WTC11 (cell line): ENCODE data around the gene SLC12A6. TPM values are rescaled to one million over a fixed set of nuclear protein-coding genes. Genes with fewer than 3 reads are reported as not detected.

ENCODE experiments used
- ATAC-seq: fragments of 200-7000 bp; cut with Tn5 transposase; 2 replicates; pipeline ENCODE4 v1.10.0; 2021; ENCODE audit warnings: mild to moderate bottlenecking, moderate library complexity
- CTCF ChIA-PET: fragments of 300-600 bp; sonication (Branson Sonifier 250); formaldehyde crosslinking; loops from one replicate; lab custom pipeline; 2021; ENCODE audit warnings: antibody characterized with exemption; lab: Charles Lee
- POLR2A ChIA-PET: fragments of 350-600 bp; sonication (Branson Sonifier 250); formaldehyde crosslinking; loops from one replicate; lab custom pipeline; 2021; ENCODE audit warnings: antibody characterized with exemption; lab: Charles Lee
- DNase-seq: peaks from one replicate; pipeline ENCODE4 v3.0.0; 2021; ENCODE audit warnings: low spot score
- H3K27ac Mint-ChIP-seq: 2 replicates; pipeline ENCODE4 v1.8.0; 2021; ENCODE audit warnings: mixed read lengths
- H3K27me3 Mint-ChIP-seq: 2 replicates; pipeline ENCODE4 v1.8.0; 2021; ENCODE audit warnings: low read depth, mild to moderate bottlenecking, moderate library complexity, mixed read lengths
- H3K36me3 Mint-ChIP-seq: 2 replicates; pipeline ENCODE4 v1.8.0; 2021; ENCODE audit warnings: mixed read lengths
- H3K4me1 Mint-ChIP-seq: 2 replicates; pipeline ENCODE4 v1.8.0; 2022; ENCODE audit warnings: mixed read lengths
- H3K4me3 Mint-ChIP-seq: 2 replicates; pipeline ENCODE4 v1.8.0; 2021; ENCODE audit warnings: mild to moderate bottlenecking, moderate library complexity, mixed read lengths
- H3K9me3 Mint-ChIP-seq: 2 replicates; pipeline ENCODE4 v1.8.0; 2021; ENCODE audit warnings: mixed read lengths
- FOXJ3 ChIP-seq: sonication (generic); formaldehyde crosslinking; IDR thresholded peaks from 2 replicates; pipeline ENCODE4 v1.9.0; 2021; ENCODE audit warnings: missing genetic modification reagents, mild to moderate bottlenecking, borderline replicate concordance
- HMGXB4 ChIP-seq: sonication (generic); formaldehyde crosslinking; IDR thresholded peaks from 2 replicates; pipeline ENCODE4 v1.8.1; 2023; ENCODE audit warnings: mild to moderate bottlenecking, moderate library complexity, missing genetic modification reagents
- KAT7 ChIP-seq: sonication (generic); formaldehyde crosslinking; IDR thresholded peaks from 2 replicates; pipeline ENCODE4 v1.8.1; 2023; ENCODE audit warnings: missing genetic modification reagents, mild to moderate bottlenecking, borderline replicate concordance
- SMAD4 ChIP-seq: sonication (generic); formaldehyde crosslinking; IDR thresholded peaks from 2 replicates; pipeline ENCODE4 v1.8.0; 2022; ENCODE audit warnings: mild to moderate bottlenecking, missing genetic modification reagents
- SP1 ChIP-seq: sonication (generic); formaldehyde crosslinking; conservative IDR thresholded peaks from 2 replicates; pipeline ENCODE4 v1.8.1; 2022; ENCODE audit warnings: missing genetic modification reagents
- ZNF263 ChIP-seq: sonication (generic); formaldehyde crosslinking; IDR thresholded peaks from 2 replicates; pipeline ENCODE4 v1.8.1; 2022; ENCODE audit warnings: low read depth, mild to moderate bottlenecking, moderate library complexity, missing genetic modification reagents
- ZNF425 ChIP-seq: fragments of 250-450 bp; sonication (Bioruptor Pico); conservative IDR thresholded peaks from 2 replicates; pipeline ENCODE4 v1.9.0; 2021; ENCODE audit warnings: mild to moderate bottlenecking
- ZNF512 ChIP-seq: sonication (generic); formaldehyde crosslinking; IDR thresholded peaks from 2 replicates; pipeline ENCODE4 v1.8.1; 2022; ENCODE audit warnings: missing genetic modification reagents, borderline replicate concordance
- total RNA-seq: library from RNA; stranded (reverse); gene quantifications from 3 replicates; pipeline ENCODE4 v1.2.3, GENCODE V29; 2021
- TF ChIP-seq, protein P1 (sequence below): sonication (generic); formaldehyde crosslinking; IDR thresholded peaks from 2 replicates; pipeline ENCODE4 v1.8.1; 2023; ENCODE audit warnings: mild to moderate bottlenecking, missing genetic modification reagents, borderline replicate concordance
- TF ChIP-seq, protein P2 (sequence below): fragments of 250-450 bp; sonication (Bioruptor Pico); IDR thresholded peaks from 2 replicates; pipeline ENCODE4 v1.9.0; 2021; ENCODE audit warnings: moderate library complexity, mild to moderate bottlenecking, inconsistent platforms, borderline replicate concordance
- TF ChIP-seq, protein P3 (sequence below): sonication (generic); formaldehyde crosslinking; IDR thresholded peaks from 2 replicates; pipeline ENCODE4 v1.8.0; 2023; ENCODE audit warnings: missing genetic modification reagents
- TF ChIP-seq, protein P4 (sequence below): fragments of 250-450 bp; sonication (Bioruptor Pico); IDR thresholded peaks from 2 replicates; pipeline ENCODE4 v1.8.0; 2021; ENCODE audit warnings: mild to moderate bottlenecking

Gene SLC12A6
- total RNA-seq, 1 experiment from 2014 or later: 16.2 TPM

DNA sequence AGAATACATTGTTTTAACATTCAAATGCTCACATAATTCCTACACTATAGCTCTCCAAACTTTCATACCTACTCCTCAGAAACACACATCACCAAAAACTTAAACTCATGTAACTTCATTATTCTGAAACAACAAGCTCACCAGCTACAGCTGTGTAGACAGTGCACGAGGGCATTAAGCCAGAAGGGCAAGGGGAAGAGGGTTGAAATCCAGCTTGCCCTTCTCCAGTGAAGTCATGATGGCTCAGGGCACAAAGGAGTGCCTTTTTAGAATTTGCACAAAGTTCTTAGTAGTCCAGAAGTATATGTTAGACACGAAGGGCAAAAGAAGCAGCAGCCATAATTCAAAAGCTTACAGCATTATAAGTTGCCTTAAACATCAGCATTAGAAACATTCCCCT lies 8.6 kb downstream of the SLC12A6 start:
- H3K4me3 Mint-ChIP-seq: no peak overlapping the region
- TF ChIP-seq ZNF263 (CRISPR knock-in tag) (no peak), FOXJ3 (no peak), SP1 (CRISPR knock-in tag) (no peak), HMGXB4 (no peak), ZNF512 (CRISPR knock-in tag) (no peak), SMAD4 (CRISPR knock-in tag) (no peak), ZNF425 (no peak), KAT7 (CRISPR knock-in tag) (no peak)
- TF ChIP-seq, protein P1, sequence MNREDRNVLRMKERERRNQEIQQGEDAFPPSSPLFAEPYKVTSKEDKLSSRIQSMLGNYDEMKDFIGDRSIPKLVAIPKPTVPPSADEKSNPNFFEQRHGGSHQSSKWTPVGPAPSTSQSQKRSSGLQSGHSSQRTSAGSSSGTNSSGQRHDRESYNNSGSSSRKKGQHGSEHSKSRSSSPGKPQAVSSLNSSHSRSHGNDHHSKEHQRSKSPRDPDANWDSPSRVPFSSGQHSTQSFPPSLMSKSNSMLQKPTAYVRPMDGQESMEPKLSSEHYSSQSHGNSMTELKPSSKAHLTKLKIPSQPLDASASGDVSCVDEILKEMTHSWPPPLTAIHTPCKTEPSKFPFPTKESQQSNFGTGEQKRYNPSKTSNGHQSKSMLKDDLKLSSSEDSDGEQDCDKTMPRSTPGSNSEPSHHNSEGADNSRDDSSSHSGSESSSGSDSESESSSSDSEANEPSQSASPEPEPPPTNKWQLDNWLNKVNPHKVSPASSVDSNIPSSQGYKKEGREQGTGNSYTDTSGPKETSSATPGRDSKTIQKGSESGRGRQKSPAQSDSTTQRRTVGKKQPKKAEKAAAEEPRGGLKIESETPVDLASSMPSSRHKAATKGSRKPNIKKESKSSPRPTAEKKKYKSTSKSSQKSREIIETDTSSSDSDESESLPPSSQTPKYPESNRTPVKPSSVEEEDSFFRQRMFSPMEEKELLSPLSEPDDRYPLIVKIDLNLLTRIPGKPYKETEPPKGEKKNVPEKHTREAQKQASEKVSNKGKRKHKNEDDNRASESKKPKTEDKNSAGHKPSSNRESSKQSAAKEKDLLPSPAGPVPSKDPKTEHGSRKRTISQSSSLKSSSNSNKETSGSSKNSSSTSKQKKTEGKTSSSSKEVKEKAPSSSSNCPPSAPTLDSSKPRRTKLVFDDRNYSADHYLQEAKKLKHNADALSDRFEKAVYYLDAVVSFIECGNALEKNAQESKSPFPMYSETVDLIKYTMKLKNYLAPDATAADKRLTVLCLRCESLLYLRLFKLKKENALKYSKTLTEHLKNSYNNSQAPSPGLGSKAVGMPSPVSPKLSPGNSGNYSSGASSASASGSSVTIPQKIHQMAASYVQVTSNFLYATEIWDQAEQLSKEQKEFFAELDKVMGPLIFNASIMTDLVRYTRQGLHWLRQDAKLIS: no peak
- TF ChIP-seq, protein P2, sequence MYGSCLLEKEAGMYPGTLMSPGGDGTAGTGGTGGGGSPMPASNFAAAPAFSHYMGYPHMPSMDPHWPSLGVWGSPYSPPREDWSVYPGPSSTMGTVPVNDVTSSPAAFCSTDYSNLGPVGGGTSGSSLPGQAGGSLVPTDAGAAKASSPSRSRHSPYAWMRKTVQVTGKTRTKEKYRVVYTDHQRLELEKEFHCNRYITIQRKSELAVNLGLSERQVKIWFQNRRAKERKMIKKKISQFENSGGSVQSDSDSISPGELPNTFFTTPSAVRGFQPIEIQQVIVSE (CRISPR knock-in tag): no peak
- TF ChIP-seq, protein P3, sequence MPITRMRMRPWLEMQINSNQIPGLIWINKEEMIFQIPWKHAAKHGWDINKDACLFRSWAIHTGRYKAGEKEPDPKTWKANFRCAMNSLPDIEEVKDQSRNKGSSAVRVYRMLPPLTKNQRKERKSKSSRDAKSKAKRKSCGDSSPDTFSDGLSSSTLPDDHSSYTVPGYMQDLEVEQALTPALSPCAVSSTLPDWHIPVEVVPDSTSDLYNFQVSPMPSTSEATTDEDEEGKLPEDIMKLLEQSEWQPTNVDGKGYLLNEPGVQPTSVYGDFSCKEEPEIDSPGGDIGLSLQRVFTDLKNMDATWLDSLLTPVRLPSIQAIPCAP (CRISPR knock-in tag): no peak
- TF ChIP-seq, protein P4, sequence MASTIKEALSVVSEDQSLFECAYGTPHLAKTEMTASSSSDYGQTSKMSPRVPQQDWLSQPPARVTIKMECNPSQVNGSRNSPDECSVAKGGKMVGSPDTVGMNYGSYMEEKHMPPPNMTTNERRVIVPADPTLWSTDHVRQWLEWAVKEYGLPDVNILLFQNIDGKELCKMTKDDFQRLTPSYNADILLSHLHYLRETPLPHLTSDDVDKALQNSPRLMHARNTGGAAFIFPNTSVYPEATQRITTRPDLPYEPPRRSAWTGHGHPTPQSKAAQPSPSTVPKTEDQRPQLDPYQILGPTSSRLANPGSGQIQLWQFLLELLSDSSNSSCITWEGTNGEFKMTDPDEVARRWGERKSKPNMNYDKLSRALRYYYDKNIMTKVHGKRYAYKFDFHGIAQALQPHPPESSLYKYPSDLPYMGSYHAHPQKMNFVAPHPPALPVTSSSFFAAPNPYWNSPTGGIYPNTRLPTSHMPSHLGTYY: no peak
- no peaks in the 10 kb centered on the region for H3K9me3 Mint-ChIP-seq
- POLR2A ChIA-PET: interaction anchor here (0.7 to 1.3 kb wide), 2 partner anchors 9 to 14 kb away, joined by 3 to 4 read pairs; partner anchors contain the start of genes NOP10, NUTM1 and SLC12A6
- ATAC-seq (no peak), DNase-seq (no peak)
- H3K4me1 Mint-ChIP-seq: no peaks in the 10 kb centered on the region
- CTCF ChIA-PET: interaction anchor here (0.6 to 1.4 kb wide), 2 partner anchors 9 to 23 kb away, joined by 3 to 4 read pairs; no protein-coding TSS in a partner anchor
- no peaks in the 10 kb centered on the region for H3K36me3 Mint-ChIP-seq
- no peak overlapping the region for H3K27ac Mint-ChIP-seq
- H3K27me3 Mint-ChIP-seq: no peaks in the 10 kb centered on the region; the same call in 1 of the 2 replicates
